Esophagus muscularis mucosa (tissue), 4 donors: ENCODE results near the gene FAM13A. TPM values are rescaled to one million over a fixed set of nuclear protein-coding genes. Genes with fewer than 3 reads are reported as not detected.

Experiments
- DNase-seq: peaks from one replicate; pipeline ENCODE4 v3.0.0-alpha.2; 2017; ENCODE audit errors: extremely low spot score
- H3K27ac ChIP-seq, 4 donors: fragments of 200-600 bp; sonication (generic); replicated peaks in 1 of 4; 1 replicate in 3 of 4; 2 replicates in 1 of 4; pipeline ENCODE4 v1.5.1; 2016 to 2019; ENCODE audit warnings: mild to moderate bottlenecking in 1 of 4
- H3K27me3 ChIP-seq, 4 donors: fragments of 200-600 bp; sonication (generic); one replicate each; pipeline versions ENCODE4 v1.5.1 to v1.6.0; 2016 to 2019
- H3K36me3 ChIP-seq, 4 donors: fragments of 200-600 bp; sonication (generic); one replicate each; pipeline ENCODE4 v1.5.1; 2016 to 2019
- H3K4me1 ChIP-seq, 4 donors: fragments of 200-600 bp; sonication (generic); one replicate each; pipeline ENCODE4 v1.5.1; 2016 to 2019
- H3K4me3 ChIP-seq, 4 donors: fragments of 200-600 bp; sonication (generic); 1 replicate in 2 of 4; 2 replicates in 2 of 4; pipeline ENCODE4 v1.5.1; 2016 to 2019; ENCODE audit warnings: mild to moderate bottlenecking in 4 of 4, moderate library complexity in 1 of 4
- H3K9me3 ChIP-seq, 4 donors: fragments of 200-600 bp; sonication (generic); 1 replicate in 3 of 4; 2 replicates in 1 of 4; pipeline ENCODE4 v1.5.1; 2016 to 2019
- EP300 ChIP-seq: sonication (generic); formaldehyde crosslinking; IDR thresholded peaks from one replicate; pipeline ENCODE4 v1.6.1; 2017; ENCODE audit warnings: antibody characterized with exemption
- POLR2A ChIP-seq: fragments of 450-650 bp; IDR thresholded peaks from one replicate; pipeline ENCODE4 v1.6.1; 2017; ENCODE audit warnings: antibody characterized with exemption, moderate library complexity, mild to moderate bottlenecking, low read depth
- POLR2AphosphoS5 ChIP-seq, 2 donors: sonication (generic); formaldehyde crosslinking; IDR thresholded peaks; one replicate each; pipeline ENCODE4 v1.6.1; 2017; ENCODE audit warnings: antibody characterized with exemption in 2 of 2
- WGBS: methylation state at CpG from one replicate; pipeline ENCODE4 v1.1.5; 2018; 5-methylcytosine and 5-hydroxymethylcytosine counted together
- intact Hi-C: fragments of 100-400 bp; cut with DNase I; formaldehyde crosslinking; loops from one replicate; pipeline ENCODE4 v1.15.1; 2023
- total RNA-seq, 4 donors: library from RNA; depleted of rRNA; stranded (reverse); fragments of >200 nt; gene quantifications; one replicate each; pipeline versions ENCODE4 v1.1.0 to v1.2.1, GENCODE V29; 2016
- TF ChIP-seq, protein P1 (sequence below), 3 experiments: fragments of 200-600 bp in 2 of 3; fragments of 450-650 bp in 1 of 3; sonication (generic) in 2 of 3; IDR thresholded peaks; one replicate each; pipeline ENCODE4 v1.5.1; 2017 to 2019; ENCODE audit warnings: antibody characterized with exemption in 3 of 3, mild to moderate bottlenecking in 2 of 3, moderate library complexity in 1 of 3

FAM13A gene
- total RNA-seq, 4 donors from 2014 or later, result 22.4 to 27.2 (median 26.0) TPM

GRCh38 chr4:88940506-88940905, 116.5 kb downstream of the FAM13A start:
- intact Hi-C loops, result no loop called here
- TF ChIP-seq POLR2AphosphoS5 (IDR thresholded peaks at IDR 0.05), result no peak
- no peak for TF ChIP-seq POLR2A
- TF ChIP-seq, protein P1, sequence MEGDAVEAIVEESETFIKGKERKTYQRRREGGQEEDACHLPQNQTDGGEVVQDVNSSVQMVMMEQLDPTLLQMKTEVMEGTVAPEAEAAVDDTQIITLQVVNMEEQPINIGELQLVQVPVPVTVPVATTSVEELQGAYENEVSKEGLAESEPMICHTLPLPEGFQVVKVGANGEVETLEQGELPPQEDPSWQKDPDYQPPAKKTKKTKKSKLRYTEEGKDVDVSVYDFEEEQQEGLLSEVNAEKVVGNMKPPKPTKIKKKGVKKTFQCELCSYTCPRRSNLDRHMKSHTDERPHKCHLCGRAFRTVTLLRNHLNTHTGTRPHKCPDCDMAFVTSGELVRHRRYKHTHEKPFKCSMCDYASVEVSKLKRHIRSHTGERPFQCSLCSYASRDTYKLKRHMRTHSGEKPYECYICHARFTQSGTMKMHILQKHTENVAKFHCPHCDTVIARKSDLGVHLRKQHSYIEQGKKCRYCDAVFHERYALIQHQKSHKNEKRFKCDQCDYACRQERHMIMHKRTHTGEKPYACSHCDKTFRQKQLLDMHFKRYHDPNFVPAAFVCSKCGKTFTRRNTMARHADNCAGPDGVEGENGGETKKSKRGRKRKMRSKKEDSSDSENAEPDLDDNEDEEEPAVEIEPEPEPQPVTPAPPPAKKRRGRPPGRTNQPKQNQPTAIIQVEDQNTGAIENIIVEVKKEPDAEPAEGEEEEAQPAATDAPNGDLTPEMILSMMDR (IDR thresholded peaks at IDR 0.05), result no peak
- TF ChIP-seq EP300, result no peak
- Histone ChIP-seq H3K27ac (no peak overlapping the region), H3K36me3 (no peaks in the 10 kb centered on the region), H3K4me3 (no peak overlapping the region), H3K9me3 (no peaks in the 10 kb centered on the region), H3K27me3 (no peaks in the 10 kb centered on the region), H3K4me1 (peaks cover 0 to 5% (median 1%) of the 10 kb centered on the region in 4 donors)
- 88% methylated on average over 2 of the region's 2 CpGs for WGBS
- no peak for DNase-seq

DNA sequence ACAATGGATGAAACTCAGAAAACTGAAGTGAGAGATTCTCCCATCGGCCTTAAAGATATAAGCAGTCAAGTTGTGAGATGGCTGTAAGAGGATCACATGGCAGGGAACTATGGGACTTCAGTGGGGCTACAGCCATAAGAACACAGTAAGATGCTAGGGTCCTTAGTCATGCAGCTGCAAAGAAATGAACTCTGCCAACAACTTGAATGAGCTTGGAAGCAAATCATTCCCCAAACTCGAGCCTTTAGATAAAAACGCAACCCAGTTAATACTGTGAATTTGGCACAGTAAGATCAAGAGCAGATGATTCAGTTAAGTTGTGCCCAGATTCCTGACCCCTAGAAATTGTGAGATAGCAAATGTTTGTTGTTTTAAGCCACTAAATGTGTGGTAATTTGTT, 117.3 kb downstream of the FAM13A start:
- Histone ChIP-seq H3K27ac (no peak overlapping the region), H3K9me3 (no peaks in the 10 kb centered on the region), H3K4me1 (peaks cover 0 to 5% (median 1%) of the 10 kb centered on the region in 4 donors), H3K27me3 (no peaks in the 10 kb centered on the region), H3K36me3 (no peaks in the 10 kb centered on the region), H3K4me3 (no peak overlapping the region)
- WGBS, result 69% methylated on average over 3 of the region's 3 CpGs
- no peak for DNase-seq
- no peak for TF ChIP-seq POLR2A
- no peak for TF ChIP-seq POLR2AphosphoS5 (IDR thresholded peaks at IDR 0.05)
- TF ChIP-seq, protein P1 (IDR thresholded peaks at IDR 0.05), result no peak
- TF ChIP-seq EP300, result no peak
- intact Hi-C loops, result no loop called here

- Histone ChIP-seq H3K27ac (no peak overlapping the region), H3K9me3 (no peaks in the 10 kb centered on the region), H3K4me1 (peaks cover 0 to 5% (median 1%) of the 10 kb centered on the region in 4 donors), H3K4me3 (no peak overlapping the region), H3K36me3 (no peaks in the 10 kb centered on the region), H3K27me3 (no peaks in the 10 kb centered on the region)
- DNase-seq, result no peak
- intact Hi-C loops, result no loop called here
- TF ChIP-seq POLR2AphosphoS5 (IDR thresholded peaks at IDR 0.05) (no peak), EP300 (no peak), POLR2A (no peak)
- TF ChIP-seq, protein P1 (IDR thresholded peaks at IDR 0.05), result no peak
Measured at GRCh38 chr4:88938138-88938537, 118.8 kb downstream of the FAM13A start.

- Histone ChIP-seq H3K27ac (no peak overlapping the region), H3K36me3 (no peaks in the 10 kb centered on the region), H3K4me3 (no peak overlapping the region), H3K9me3 (no peaks in the 10 kb centered on the region), H3K4me1 (peaks cover 0 to 5% (median 1%) of the 10 kb centered on the region in 4 donors), H3K27me3 (no peaks in the 10 kb centered on the region)
- 89% methylated on average over 2 of the region's 2 CpGs for WGBS
- intact Hi-C loops, result no loop called here
- DNase-seq, result no peak
- TF ChIP-seq EP300 (no peak), POLR2A (no peak), POLR2AphosphoS5 (IDR thresholded peaks at IDR 0.05) (no peak)
- TF ChIP-seq, protein P1 (IDR thresholded peaks at IDR 0.05), result no peak
Measured at GRCh38 chr4:88937081-88937480, 119.9 kb downstream of the FAM13A start.
